Muscle layer of duodenum (tissue), 2 donors: ENCODE data around the gene GMNN.
"Not testable (repeated sequence)": the region's sequence is repeated elsewhere in the genome, so short reads cannot be mapped to it uniquely, and the experiment has no call there.

Experiments
- H3K27ac ChIP-seq: one replicate; pipeline ENCODE4 v1.7.0; 2013; ENCODE audit warnings: mild to moderate bottlenecking, low read length
- H3K27me3 ChIP-seq: one replicate; pipeline ENCODE4 v1.7.0; 2013; ENCODE audit warnings: low read depth, mild to moderate bottlenecking, control low read depth, low read length
- H3K36me3 ChIP-seq, 2 donors: one replicate each; pipeline ENCODE4 v1.7.0; 2013; ENCODE audit warnings: low read length in 2 of 2, control low read depth in 1 of 2, mild to moderate bottlenecking in 1 of 2; ENCODE audit not compliant: insufficient read depth in 2 of 2, control insufficient read depth in 1 of 2
- H3K4me1 ChIP-seq, 2 donors: one replicate each; pipeline ENCODE4 v1.7.0; 2013; ENCODE audit warnings: low read length in 2 of 2, mild to moderate bottlenecking in 2 of 2, control low read depth in 1 of 2, moderate library complexity in 1 of 2; ENCODE audit not compliant: insufficient read depth in 2 of 2, control insufficient read depth in 1 of 2
- H3K4me3 ChIP-seq, 2 donors: one replicate each; pipeline ENCODE4 v1.7.0; 2013; ENCODE audit warnings: low read length in 2 of 2, low read depth in 1 of 2, mild to moderate bottlenecking in 1 of 2
- H3K9me3 ChIP-seq, 2 donors: one replicate each; pipeline ENCODE4 v1.7.0; 2013; ENCODE audit warnings: low read length in 2 of 2, control low read depth in 1 of 2, mild to moderate bottlenecking in 1 of 2; ENCODE audit not compliant: control insufficient read depth in 1 of 2
- donor health status: healthy.

GMNN gene

DNA sequence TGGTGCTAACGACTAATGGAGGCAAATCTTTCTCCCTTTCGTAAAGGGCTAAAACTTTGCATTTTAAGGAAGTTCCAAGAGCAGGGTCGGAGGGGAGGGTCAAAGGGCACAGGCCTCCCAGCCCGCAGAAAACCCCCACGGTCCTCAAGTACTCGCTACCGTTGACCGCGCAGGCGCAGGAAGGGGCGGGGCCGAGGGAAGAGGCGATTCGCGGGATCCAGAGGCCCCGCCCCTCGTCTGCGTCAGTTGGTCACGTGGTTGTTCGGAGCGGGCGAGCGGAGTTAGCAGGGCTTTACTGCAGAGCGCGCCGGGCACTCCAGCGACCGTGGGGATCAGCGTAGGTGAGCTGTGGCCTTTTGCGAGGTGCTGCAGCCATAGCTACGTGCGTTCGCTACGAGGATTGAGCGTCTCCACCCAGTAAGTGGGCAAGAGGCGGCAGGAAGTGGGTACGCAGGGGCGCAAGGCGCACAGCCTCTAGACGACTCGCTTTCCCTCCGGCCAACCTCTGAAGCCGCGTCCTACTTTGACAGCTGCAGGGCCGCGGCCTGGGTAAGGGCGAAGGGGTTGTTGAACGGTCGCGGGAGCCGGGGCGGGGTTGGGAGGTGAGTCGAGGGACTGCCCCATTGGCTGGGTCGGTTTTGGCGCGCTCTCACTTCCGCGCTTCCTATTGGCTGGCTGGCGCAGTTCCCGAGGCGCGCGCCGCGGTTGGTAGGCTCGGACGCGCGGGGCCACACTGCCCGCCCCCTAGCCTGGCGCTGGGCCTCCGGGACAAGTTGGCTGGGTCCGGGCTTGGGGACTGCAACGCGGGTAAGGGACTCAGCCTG is at the start of gene GMNN:
Gene GMNN (plus strand): TSS at position 242 of the 824 bp plus-strand sequence. CDS start 2,310 bp downstream, outside the sequence.
- peak within 1 kb of the TSS; percentile 82 to 99 for H3K4me3 ChIP-seq
- H3K27ac ChIP-seq, result peak within 1 kb of the TSS; percentile 89
- H3K4me1 ChIP-seq, result no peaks in the 10 kb centered on the region
- no peaks in the 10 kb centered on the region for H3K9me3 ChIP-seq
- H3K36me3 ChIP-seq, result peaks cover 0 to 3% of the 10 kb centered on the region in 2 donors
- H3K27me3 ChIP-seq, result no peaks in the 10 kb centered on the region

DNA sequence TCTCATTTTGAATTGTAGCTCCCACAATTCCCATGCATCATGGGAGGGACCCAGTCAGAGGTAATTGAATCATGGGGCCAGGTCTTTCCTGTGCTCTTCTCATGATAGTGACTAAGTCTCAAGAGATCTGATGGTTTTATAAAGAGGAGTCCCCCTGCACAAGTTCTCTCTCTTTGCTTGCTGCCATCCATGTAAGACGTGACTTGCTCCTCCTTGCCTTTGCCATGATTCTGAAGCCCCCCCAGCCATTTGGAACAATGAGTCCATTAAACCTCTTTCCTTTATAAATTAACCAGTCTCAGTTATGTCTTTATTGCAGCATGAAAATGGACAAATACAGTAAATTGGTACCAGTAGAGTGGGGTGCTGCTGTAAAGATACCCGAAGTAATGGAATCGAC is 44.1 kb upstream of the GMNN start:
- H3K4me3 ChIP-seq, H3K27ac ChIP-seq, H3K36me3 ChIP-seq, H3K27me3 ChIP-seq, H3K4me1 ChIP-seq, H3K9me3 ChIP-seq: not testable (repeated sequence)

DNA sequence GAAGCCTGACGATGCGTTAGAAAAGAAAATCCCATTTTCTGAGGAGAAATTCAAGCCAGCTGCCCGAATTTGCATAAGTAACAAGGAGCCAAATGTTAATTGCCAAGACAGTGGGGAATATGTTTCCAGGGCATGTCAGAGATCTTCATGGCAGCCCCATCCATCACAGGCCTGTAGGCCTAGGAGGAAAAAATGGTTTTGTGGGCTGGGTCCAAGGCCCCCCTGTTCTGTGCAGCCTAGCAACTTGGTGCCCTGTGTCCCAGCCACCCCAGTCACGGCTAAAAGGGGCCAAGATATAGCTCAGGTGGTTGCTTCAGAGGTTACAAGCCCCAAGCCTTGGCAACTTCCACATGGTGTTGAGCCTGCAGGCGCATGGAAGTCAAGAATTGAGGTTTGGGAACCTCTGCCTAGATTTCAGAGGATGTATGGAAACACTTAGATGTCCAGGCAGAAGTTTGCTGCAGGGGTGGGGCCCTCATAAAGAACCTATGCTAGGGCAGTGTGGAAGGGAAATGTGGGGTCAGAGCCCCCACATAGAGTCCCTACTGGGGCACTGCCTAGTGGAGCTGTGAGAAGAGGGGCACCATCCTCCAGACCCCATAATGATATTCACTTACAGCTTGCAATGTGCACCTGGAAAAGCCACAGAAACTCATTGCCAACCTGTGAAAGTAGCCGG is 43.1 kb upstream of the GMNN start:
- not testable (repeated sequence) for H3K4me3 ChIP-seq, H3K4me1 ChIP-seq, H3K27ac ChIP-seq, H3K27me3 ChIP-seq, H3K36me3 ChIP-seq, H3K9me3 ChIP-seq

DNA sequence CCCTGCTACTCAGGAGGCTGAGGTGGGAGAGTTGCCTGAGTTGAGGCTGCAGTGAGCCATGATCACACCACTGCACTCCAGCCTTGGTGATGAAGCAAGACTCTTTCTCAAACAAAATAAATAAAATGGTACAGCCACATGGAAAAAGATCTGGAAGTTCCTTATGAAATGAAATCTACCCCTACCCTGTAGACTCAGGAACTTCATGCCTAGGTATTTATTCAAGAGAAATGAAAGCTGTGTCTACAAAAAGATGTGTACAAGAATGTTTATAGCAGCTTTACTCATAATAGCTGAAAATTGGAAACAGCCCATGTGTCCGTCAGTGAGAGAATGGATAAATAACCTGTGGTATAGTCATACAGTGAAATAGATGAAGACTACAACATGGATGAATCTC is 40.6 kb upstream of the GMNN start:
- Histone ChIP-seq H3K4me1 (no peaks in the 10 kb centered on the region), H3K27me3 (no peaks in the 10 kb centered on the region), H3K9me3 (peaks cover 0 to 4% of the 10 kb centered on the region in 2 donors), H3K27ac (no peak overlapping the region), H3K36me3 (no peaks in the 10 kb centered on the region), H3K4me3 (no peak overlapping the region)

DNA sequence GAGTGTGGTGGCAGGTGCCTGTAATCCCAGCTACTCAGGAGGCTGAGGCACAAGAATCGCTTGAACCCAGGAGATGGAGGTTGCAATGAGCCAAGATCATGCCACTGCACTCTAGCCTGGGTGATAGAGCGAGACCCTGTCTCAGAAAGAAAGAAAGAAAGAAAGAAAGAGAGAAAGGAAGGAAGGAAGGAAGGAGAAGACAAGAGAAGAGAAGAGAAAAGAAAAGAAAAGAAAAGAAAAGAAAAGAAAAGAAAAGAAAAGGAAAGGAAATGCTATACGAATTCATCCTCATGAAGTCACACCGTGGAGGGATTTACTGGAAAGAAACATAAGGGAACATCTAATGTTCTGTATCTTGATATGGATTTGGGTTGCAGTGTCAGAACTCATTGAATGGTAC is 40.0 kb upstream of the GMNN start:
- not testable (repeated sequence) for H3K27me3 ChIP-seq, H3K27ac ChIP-seq, H3K4me1 ChIP-seq, H3K36me3 ChIP-seq, H3K9me3 ChIP-seq, H3K4me3 ChIP-seq

DNA sequence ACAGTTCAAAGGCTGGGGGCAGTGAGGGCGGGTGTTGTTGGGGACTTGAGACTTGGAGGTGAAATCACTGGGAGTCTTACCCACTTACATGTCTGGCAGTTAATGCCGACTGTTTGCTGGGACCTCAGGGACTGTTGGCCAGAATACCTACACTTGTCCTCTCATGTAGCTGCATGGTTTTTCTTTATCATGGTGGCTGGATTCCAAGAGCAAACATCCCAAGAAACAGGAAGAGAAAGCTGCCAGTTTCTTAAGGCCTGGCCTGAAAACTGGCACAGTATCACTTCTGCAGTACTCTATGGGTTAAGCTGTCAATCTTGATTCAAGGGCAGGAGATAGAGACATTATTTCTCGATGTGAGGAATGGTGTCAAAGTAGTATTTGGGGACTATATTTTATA is 36.0 kb upstream of the GMNN start:
- Histone ChIP-seq H3K27me3 (no peaks in the 10 kb centered on the region), H3K9me3 (no peaks in the 10 kb centered on the region), H3K4me3 (no peak overlapping the region), H3K27ac (no peak overlapping the region), H3K4me1 (no peaks in the 10 kb centered on the region), H3K36me3 (peaks cover 0 to 4% of the 10 kb centered on the region in 2 donors)

DNA sequence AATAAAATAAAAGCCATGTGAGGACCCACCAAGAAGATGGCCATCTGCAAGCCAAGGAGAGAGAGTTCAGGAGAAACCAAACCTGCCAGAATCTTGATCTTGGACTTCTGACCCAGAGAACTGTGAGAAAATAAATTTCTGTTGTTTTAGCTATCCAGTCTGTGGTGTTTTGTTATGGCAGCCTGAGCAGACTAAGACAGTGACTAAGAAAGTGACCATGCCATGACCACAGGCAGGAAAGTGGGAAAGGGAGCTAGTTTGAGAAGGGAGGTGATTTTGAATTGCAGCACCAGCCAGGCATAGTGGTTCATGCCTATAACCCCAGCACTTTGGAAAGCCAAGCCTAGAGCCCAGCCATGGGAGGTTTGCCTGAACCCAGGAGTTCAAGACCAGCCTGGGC is 33.9 kb upstream of the GMNN start:
- no peaks in the 10 kb centered on the region for H3K27me3 ChIP-seq
- no peak overlapping the region for H3K4me3 ChIP-seq
- H3K9me3 ChIP-seq, result no peaks in the 10 kb centered on the region
- H3K4me1 ChIP-seq, result no peaks in the 10 kb centered on the region
- peaks cover 0 to 4% of the 10 kb centered on the region in 2 donors for H3K36me3 ChIP-seq
- no peak overlapping the region for H3K27ac ChIP-seq

DNA sequence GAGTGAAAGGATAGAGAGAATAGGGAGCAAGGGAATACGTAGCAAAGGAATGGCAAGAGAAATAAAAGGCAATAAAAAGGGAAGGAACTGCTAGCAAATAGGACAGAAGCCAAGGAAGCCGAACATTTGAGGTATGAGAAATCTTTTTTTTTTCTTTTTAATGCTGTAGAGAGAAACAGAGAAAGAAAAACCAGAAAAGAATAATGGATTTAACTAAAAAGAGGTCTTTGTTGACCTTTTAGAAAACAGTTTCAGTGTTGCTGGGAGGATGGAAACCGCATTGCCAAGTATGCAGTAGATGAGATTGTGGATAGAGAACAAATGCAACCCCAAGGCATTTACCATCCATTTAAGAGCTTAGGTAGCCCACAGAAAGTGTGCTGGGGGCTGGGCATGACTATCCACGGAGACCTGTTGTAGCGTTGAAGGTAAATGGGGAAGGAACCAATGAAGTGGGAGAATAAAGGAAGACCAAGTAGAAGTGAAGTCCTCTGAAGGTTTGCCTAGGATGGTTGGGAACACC is 32.5 kb upstream of the GMNN start:
- peaks cover 0 to 4% of the 10 kb centered on the region in 2 donors for H3K36me3 ChIP-seq
- H3K27ac ChIP-seq, result peak overlapping the region; percentile 10
- no peaks in the 10 kb centered on the region for H3K27me3 ChIP-seq
- no peaks in the 10 kb centered on the region for H3K4me1 ChIP-seq
- H3K4me3 ChIP-seq, result no peak overlapping the region
- no peaks in the 10 kb centered on the region for H3K9me3 ChIP-seq

DNA sequence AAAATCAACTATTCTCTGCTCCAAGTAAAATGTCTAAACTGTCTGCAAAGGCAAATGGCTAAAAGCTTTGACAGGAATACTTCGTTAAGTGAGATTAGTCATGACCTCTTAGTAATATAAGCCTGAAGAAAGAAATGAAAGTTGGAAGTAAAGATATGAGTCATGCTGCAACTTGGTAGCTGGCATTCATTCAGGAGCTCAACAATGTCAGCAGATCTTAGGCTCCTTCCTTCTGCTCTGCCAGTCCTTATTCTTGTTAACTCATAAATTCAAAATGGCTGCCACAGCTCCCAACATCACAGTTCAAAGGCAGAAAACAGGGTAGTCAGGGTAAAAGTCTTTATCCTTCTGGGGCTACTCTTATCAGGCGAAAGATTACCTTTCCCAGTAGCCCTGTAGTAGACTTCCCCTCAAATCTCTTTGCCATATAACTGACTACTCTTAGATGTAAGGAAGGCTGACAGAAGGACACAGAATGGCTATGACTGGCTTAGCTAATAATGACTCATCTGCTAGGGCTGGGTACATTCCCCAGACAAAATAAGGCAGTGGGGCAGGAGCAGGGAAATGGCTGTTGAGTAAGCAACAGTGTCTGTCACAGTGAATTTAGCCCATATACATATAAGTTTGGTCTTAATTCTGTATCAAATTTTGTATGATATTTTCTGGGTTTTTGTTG is 31.3 kb upstream of the GMNN start:
- peak overlapping the region; percentile 71 for H3K27ac ChIP-seq
- no peaks in the 10 kb centered on the region for H3K9me3 ChIP-seq
- peaks cover 0 to 4% of the 10 kb centered on the region in 2 donors for H3K36me3 ChIP-seq
- H3K4me3 ChIP-seq, result no peak overlapping the region
- no peaks in the 10 kb centered on the region for H3K27me3 ChIP-seq
- no peaks in the 10 kb centered on the region for H3K4me1 ChIP-seq

DNA sequence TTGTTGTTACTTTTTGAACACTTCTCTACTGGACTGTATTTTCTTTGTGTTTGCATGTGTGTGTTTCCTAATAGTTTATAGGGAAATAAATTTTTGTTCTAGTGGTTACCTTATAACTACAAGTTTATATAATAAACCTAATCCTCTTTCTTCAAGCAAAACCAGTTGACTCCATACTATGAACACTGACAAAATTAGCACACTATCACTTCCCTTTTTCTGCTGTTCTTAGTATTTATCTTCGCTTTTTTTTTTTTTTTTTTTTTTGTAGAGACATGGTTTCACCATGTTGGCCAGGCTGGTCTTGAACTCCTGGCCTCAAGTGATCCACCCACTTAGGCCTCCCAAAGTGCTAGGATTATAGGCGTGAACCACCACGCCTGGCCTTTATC is 30.8 kb upstream of the GMNN start:
- peak overlapping the region; percentile 71 for H3K27ac ChIP-seq
- no peaks in the 10 kb centered on the region for H3K9me3 ChIP-seq
- H3K27me3 ChIP-seq, result no peaks in the 10 kb centered on the region
- no peak overlapping the region for H3K4me3 ChIP-seq
- peaks cover 0 to 4% of the 10 kb centered on the region in 2 donors for H3K36me3 ChIP-seq
- no peaks in the 10 kb centered on the region for H3K4me1 ChIP-seq

DNA sequence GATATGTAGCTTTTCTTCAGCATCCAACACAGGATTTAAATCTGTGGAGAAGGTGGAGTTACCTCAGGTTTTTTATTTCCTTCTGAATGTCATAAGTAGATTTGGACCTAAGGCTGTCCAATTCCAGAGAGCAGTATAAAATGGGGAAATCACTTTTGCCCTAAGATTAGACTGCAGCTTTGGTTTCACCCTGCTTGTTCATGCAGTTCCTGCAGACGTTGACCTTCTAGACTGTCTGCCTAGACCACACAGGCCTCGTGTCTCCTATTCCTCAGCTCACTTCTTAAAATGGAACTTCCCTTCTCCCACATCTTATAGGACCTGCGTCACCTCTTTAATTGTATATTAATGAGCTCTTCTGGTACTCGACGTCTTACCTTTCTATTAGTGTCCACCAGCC is 29.8 kb upstream of the GMNN start:
- H3K27me3 ChIP-seq, result no peaks in the 10 kb centered on the region
- no peaks in the 10 kb centered on the region for H3K9me3 ChIP-seq
- H3K36me3 ChIP-seq, result peaks cover 0 to 4% of the 10 kb centered on the region in 2 donors
- H3K4me3 ChIP-seq, result no peak overlapping the region
- H3K27ac ChIP-seq, result peak overlapping the region; percentile 19
- no peaks in the 10 kb centered on the region for H3K4me1 ChIP-seq
